Kidney tubule cell (primary cell): Measurements from ENCODE around the gene CLPTM1L.

ENCODE experiments used
- DNase-seq: peaks from one replicate; pipeline ENCODE4 v3.0.0-alpha.2; 2018; ENCODE audit warnings: low spot score

The CLPTM1L gene

GRCh38 chr5:1274471-1274870 is 70.4 kb downstream of the CLPTM1L start:
- no peak for DNase-seq

- DNase-seq, result no peak
Measured at GRCh38 chr5:1273745-1274144, 71.2 kb downstream of the CLPTM1L start.

- DNase-seq, result no peak
Measured at GRCh38 chr5:1272201-1272600, 72.7 kb downstream of the CLPTM1L start.

- no peak for DNase-seq
Measured at GRCh38 chr5:1270933-1271914, 73.7 kb downstream of the CLPTM1L start.

GRCh38 chr5:1270426-1270825 is 74.5 kb downstream of the CLPTM1L start:
- DNase-seq, result no peak

- DNase-seq, result no peak
Measured at GRCh38 chr5:1268666-1269065, 76.2 kb downstream of the CLPTM1L start.

GRCh38 chr5:1268056-1268455 is 76.8 kb downstream of the CLPTM1L start:
- no peak for DNase-seq
